Neural progenitor cell (in vitro differentiated cells): ENCODE data around the gene PCYOX1L.

Experiments used
- CTCF ChIP-seq: fragments of 200-600 bp; sonication (generic); IDR thresholded peaks from 2 replicates; pipeline ENCODE4 v1.5.1; 2017; ENCODE audit warnings: antibody characterized with exemption, mild to moderate bottlenecking
- EZH2 ChIP-seq: fragments of 200-600 bp; sonication (generic); IDR thresholded peaks from 2 replicates; pipeline ENCODE4 v1.6.1; 2017; ENCODE audit warnings: antibody characterized with exemption, mild to moderate bottlenecking, moderate library complexity

GRCh38 chr5:149325894-149326293, 32.0 kb upstream of the PCYOX1L start:
- TF ChIP-seq EZH2: no peak
- no peak for TF ChIP-seq CTCF
